ENCODE results near the gene PWP1.
A peak's percentile ranks its signal among the peaks of the same experiment; 100 is the strongest.

DNA sequence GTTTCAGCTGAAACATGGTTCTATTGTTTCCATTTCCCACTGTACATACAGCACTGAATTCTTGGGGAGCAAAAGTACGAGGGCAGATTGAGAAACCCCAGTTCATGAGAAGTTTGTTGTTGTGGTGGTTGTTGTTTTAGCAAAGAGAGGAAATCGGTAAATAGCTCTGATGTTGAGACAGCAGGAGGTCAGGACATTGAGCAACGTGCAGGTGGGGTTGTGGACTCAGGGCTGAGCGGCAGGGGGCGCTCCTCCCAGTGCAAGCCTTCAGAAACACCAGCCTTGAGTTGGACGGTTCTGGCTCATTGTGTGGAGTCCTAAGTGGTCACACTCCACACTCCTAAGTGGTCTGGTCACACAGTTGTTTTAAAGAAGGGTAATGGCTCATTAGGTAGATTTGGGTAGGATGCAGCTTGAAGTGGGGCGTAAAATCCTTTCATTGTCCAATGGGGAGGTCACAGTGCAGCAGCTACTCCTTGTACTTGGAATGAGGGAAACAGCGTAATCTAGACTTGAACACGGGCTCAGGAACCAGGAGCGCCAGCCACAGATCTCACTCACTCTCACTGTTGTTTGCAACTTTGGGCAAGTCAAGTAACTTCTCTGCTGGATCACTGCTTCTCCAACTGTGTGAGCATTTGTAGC, 14.5 kb upstream of the PWP1 start:
- TF ChIP-seq CTCF (IDR thresholded peaks at IDR 0.05; ENCODE audit: low read depth, low read length): peak; percentile 97
- TF ChIP-seq, protein P1, sequence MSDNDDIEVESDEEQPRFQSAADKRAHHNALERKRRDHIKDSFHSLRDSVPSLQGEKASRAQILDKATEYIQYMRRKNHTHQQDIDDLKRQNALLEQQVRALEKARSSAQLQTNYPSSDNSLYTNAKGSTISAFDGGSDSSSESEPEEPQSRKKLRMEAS (IDR thresholded peaks at IDR 0.05; ENCODE audit: low read depth, low read length): 0 out of 2 replicates have a peak, but pooled peaks have one; percentile 38
- no peak for TF ChIP-seq POLR2A (IDR thresholded peaks at IDR 0.05; ENCODE audit: extremely low read depth, insufficient read length)
- TF ChIP-seq MYC (IDR thresholded peaks at IDR 0.05; ENCODE audit: low read depth, low read length): peak; percentile 60; the same call in 1 of the 2 replicates

All from NB4 (cell line).